HG02763 (cell line): ENCODE results near the gene ACTN2.
"Not testable (repeated sequence)": the region's sequence is repeated elsewhere in the genome, so short reads cannot be mapped to it uniquely, and the experiment has no call there.

Source experiments
- ATAC-seq: cut with Tn5 transposase; IDR thresholded peaks from one replicate; pipeline ENCODE4 v1.9.1; 2021; ENCODE audit warnings: mild to moderate bottlenecking, moderate library complexity; ENCODE audit not compliant: unreplicated experiment

ACTN2 gene

GRCh38 chr1:236685917-236686814 is at the start of gene ACTN2:
TSS of gene ACTN2 (plus strand) at chr1:236686499. CDS start at chr1:236686674, 175 bp downstream.
- ATAC-seq = peak; percentile 66

- ATAC-seq = no peak
Observed at GRCh38 chr1:236638945-236639344, 47.4 kb upstream of the ACTN2 start.

DNA sequence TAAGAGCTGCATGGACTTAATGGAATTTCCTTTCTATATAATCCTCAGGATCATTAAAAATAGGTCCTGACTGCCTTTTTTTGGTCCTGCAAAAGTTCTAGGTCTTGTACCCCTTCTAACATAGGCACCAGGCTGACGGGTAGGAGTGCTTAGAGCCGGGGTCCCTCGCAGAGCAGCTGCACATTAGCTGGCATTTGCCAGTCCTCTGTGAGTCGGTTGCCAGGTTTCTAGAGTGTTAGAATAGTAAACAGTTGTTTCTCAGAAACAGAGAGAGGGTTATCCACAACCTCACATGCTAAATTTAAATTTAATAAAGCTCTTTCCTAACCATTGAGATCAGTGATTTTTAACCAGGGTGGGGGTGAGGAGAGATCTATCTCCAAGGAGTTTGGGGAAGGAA is 46.6 kb upstream of the ACTN2 start:
- ATAC-seq = no peak

DNA sequence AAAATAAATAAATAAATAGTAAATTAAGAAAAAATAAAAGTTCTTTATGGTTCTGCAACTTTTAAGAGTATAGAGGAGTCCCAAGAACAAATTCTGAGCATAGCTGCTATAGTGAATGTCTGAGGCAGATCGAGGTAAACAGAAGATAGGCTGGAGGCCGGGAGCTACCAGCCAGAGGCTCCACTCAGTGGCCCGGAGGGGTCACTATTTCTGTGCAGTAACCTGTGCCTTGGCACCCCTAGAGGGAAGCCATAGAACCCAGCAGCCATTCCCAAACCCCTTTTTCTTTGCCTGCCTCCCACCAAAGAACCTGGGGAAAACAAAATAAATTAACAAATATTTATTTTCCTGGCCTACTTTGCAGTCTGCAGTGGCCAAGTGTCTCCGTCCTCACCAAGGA is 43.5 kb upstream of the ACTN2 start:
- ATAC-seq = no peak

DNA sequence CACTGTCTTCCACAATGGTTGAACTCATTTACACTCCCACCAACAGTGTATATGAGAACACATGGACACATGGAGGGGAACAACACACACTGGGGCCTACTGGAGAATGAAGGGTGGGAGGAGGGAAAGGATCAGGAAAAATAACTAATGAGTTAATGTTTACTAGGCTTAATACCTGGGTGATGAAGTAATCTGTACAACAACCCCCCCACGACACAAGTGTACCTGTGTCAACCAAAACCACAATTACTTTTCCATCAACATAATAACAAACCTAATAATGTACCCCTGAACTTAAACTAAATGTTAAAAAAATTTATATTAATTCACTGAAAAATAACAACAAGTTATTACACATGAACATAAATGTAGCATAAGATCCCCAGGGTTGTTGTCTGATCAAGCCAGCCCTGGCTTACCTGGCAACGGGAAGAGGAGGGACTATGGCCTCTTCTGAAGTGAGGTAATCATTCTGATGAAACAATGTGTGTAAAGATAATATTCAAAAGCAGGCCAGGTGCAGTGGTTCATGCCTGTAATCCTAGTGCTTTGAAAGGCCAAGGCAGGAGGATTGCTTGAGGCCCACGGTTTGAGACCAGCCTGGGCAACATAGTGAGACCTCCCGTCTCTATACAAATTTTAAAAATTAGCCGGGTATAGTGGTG is 41.2 kb upstream of the ACTN2 start:
- no peak for ATAC-seq

DNA sequence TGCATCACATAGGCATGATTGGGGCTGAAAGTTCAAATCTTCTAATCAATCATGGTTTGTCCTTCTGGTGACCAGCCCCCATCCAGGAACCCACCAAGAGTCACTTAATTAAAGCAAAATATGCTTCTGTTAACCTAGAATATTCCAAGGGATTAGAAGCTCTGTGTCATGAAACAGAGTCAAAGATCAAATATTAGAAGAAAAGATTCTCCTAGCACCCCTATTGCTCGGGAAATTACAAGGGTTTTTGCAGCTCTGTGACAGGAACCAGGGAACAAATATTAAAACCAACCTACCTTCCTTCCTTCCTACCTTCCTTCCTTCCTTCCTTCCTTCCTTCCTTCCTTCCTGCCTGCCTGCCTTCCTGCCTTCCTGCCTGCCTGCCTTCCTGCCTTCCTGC is 31.8 kb upstream of the ACTN2 start:
- ATAC-seq = no peak

DNA sequence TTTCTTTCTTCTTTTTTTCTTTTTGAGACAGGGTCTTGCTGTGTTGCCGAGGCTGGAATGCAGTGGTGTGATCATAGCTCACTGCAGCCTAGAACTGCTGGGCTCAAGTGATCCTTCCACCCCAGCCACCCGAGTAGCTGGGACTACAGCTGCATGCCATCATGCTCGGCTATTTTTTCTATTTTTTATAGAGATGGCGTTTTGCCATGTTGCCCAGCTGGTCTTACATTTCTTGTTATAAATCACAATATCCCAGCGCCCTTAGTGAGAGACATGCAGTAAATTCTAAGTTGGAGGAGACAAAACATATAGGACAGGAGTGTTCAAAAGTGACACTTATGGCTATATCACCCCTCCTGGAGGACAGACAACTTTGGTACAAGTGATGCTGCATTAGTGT is 31.3 kb upstream of the ACTN2 start:
- no peak for ATAC-seq

DNA sequence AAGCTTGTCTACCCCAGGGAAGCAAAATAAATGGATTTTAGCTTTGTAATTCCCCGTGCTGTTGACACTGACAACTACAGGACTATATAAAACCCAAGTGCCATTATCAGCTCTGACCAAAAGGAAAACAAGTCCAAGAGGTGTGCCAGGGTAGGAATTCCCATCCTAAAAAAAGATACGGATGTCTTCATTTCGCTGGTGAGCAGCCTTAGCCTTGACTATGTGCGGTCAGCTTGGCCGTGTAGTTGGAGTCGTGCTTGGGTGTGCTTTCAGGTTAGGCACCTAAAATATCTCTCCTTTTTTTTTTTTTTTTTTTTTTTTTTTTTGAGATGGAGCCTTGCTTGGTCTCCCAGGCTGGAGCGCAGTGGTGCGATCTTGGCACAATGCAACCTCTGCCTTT is 28.9 kb upstream of the ACTN2 start:
- ATAC-seq = no peak

DNA sequence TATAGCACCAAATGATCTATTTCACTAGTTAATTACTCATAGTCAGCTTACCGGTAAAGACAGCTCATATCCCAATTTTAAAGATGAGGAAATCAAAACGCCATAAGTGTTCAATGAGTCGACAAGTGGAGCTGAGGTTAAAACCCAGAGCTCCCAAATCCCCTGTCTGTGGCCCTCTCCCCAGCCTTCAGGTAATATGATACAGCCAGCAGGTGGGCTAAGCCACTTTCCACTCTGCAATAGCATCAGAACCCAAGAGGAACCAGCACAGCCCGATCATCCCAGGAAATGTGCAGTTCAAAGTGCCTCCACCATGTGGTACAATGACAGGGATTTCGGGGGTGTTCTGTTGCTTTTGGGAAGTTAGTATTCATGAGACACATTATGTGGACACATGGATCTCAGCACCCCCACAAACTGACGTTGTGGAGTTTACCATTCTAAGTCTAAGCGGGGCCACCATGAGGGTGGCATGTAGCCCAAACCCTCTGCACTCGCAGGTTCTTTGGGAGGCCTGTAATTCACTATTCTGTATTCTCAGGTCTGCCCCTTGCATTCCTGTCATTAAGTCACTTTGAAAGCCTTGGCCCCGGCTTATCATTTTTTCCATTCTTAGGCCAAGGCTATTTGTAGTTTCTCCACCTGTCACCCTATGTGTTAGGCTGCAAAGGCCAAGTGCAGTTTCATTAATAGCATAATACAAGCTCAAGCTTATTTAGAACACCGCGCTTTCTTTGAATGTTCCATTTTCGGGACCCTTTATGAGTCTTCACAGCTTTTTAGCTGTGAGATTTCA is 26.3 kb upstream of the ACTN2 start:
- ATAC-seq = no peak

GRCh38 chr1:236663934-236664333 is 22.4 kb upstream of the ACTN2 start:
- ATAC-seq = no peak

DNA sequence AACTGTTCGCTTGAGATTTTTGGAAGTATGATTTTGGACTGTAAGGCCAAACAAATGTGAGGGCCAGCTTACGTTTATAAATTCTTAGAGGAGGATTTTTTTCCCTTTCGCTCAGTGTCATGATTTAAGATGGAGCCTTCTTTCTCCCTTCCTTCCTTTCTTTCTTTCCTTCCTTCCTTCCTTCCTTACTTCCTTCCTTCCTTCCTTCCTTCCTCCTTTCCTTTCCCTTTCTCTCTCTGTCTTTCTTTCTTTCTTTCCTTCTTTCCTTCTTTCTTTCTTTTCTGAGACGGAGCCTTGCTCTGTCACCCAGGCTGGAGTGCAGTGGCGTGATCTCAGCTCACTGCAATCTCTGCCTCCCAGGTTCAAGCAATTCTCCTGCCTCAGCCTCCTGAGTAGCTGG is 17.4 kb upstream of the ACTN2 start:
- ATAC-seq = not testable (repeated sequence)

DNA sequence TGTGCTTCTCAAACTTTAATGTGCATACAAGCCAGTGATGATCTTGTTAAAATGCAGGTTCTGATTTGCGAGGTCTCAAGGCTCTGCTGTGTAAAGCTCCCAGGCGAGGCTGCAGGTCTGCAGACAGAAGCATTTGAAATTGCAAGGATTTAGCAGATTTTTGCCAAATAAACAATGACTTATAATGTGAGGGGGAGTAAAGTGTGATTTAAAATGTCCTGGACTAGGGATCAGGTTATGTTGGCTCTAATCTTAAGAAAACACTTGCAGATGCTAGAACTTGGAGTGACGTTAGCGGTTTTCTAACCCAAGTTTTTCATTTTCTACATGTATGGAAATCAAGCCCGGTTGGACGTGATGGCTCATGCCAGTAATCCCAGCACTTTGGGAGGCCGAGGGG is 16.2 kb upstream of the ACTN2 start:
- no peak for ATAC-seq

- ATAC-seq = no peak
Observed at GRCh38 chr1:236673289-236673919, 12.9 kb upstream of the ACTN2 start.

- no peak for ATAC-seq
Observed at GRCh38 chr1:236677641-236678235, 8.6 kb upstream of the ACTN2 start.

DNA sequence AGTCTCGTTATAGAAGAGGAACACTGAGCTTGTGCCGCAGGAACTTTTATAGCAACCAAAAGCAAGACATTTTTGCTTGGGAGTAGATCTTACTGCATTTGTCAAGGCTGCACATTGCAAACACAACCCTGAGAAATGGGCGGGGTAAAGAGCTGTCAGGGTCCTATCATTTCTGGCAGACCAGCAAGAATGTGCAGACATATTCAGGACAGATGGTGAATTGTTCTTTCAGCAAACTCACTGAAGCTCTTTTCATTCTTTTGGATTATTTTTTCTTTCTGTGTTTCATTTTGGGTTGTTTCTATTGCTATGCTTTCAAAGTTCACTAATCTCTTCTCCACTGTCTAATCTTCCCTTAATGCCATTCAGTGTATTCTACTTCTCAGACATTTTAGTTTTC is 5.1 kb upstream of the ACTN2 start:
- ATAC-seq = no peak

GRCh38 chr1:236685205-236685916 is 938 bp upstream of the ACTN2 start:
- no peak for ATAC-seq

- no peak for ATAC-seq
Observed at GRCh38 chr1:236686815-236687160, 489 bp downstream of the ACTN2 start.

DNA sequence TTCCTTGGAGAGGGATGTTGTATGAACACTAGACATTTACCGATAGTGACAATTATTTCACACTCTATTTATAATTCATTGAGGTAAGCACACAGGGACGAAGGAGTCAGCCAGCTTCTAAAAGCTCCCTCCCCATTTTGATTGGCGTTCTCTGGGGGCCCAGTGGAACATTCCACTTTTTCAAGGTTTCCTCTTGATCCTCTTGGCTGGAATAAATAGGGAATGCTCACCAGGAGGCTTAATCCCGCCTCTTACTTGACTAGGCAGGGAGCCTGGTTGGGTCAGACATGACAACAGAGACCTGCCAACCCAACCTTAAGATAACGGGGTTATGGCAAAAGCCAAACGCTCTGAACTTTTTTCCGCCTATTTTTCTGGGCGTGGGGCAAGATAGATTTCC is 974 bp downstream of the ACTN2 start:
- ATAC-seq = no peak

- no peak for ATAC-seq
Observed at GRCh38 chr1:236688705-236689104, 2.4 kb downstream of the ACTN2 start.
